ENCODE data around the gene RNU5B-1.

DNA sequence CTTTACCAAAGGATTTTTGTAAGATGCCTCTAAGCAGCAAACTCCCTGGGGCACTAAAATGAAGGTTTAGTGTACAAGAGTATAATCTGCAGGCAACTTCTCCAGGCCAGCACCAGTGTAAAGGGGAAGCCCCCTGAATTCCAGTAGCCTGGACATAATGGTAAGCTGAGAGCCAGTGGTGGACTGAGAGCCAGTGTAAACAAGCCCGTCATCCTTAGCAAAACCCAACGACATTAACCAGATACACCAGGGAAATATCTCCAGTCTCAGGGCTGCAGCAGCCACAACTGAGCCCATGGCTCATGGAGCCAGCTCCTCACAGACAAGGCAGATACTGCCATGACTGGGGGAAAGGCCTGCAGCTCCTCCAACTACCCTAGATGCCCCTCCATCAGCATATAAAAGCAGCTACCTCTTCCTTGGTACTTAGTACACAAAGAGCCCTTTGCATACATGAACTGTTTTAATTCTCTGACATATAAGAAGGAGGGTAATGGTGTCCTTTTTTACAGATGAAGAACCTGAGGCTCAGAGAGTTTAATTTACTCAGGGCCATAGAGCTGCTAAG is 39.5 kb upstream of the RNU5B-1 start:
- TF ChIP-seq EZH2phosphoT487 (IDR thresholded peaks at IDR 0.05; ENCODE audit: low read length) = no peak
- TF ChIP-seq, protein P1, sequence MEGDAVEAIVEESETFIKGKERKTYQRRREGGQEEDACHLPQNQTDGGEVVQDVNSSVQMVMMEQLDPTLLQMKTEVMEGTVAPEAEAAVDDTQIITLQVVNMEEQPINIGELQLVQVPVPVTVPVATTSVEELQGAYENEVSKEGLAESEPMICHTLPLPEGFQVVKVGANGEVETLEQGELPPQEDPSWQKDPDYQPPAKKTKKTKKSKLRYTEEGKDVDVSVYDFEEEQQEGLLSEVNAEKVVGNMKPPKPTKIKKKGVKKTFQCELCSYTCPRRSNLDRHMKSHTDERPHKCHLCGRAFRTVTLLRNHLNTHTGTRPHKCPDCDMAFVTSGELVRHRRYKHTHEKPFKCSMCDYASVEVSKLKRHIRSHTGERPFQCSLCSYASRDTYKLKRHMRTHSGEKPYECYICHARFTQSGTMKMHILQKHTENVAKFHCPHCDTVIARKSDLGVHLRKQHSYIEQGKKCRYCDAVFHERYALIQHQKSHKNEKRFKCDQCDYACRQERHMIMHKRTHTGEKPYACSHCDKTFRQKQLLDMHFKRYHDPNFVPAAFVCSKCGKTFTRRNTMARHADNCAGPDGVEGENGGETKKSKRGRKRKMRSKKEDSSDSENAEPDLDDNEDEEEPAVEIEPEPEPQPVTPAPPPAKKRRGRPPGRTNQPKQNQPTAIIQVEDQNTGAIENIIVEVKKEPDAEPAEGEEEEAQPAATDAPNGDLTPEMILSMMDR (IDR thresholded peaks at IDR 0.05; ENCODE audit: low read length) = no peak

Measured in MM.1S (cell line).